Hepatocyte (in vitro differentiated cells): Measurements from ENCODE around the gene STK39.

ENCODE experiments used
- CTCF ChIP-seq: fragments of 200-600 bp; sonication (generic); IDR thresholded peaks from 2 replicates; pipeline ENCODE4 v1.5.1; 2016; ENCODE audit warnings: antibody characterized with exemption, mild to moderate bottlenecking; ENCODE audit not compliant: poor library complexity
- EZH2 ChIP-seq: fragments of 200-600 bp; sonication (generic); IDR thresholded peaks from 2 replicates; pipeline ENCODE4 v1.6.1; 2016; ENCODE audit warnings: antibody characterized with exemption, mild to moderate bottlenecking, borderline replicate concordance
- EZH2phosphoT487 ChIP-seq: fragments of 200-600 bp; sonication (generic); IDR thresholded peaks from one replicate; pipeline ENCODE4 v1.6.1; 2018; ENCODE audit warnings: antibody characterized with exemption, mild to moderate bottlenecking, low read depth, moderate library complexity; ENCODE audit not compliant: unreplicated experiment, severe bottlenecking

- TF ChIP-seq CTCF (no peak), EZH2phosphoT487 (no peak), EZH2 (no peak)
Measured at GRCh38 chr2:168005586-168005985, 241.8 kb downstream of the STK39 start.
